Stimulated activated memory B cell treated with anti-CD40 and anti-IgM and Interleukin-4, amounts not matched to agents 10 μg/mL and 1 μg/mL and 100 μg/mL, for 72 hours (primary cell): ENCODE results near the gene FANCC.
"Not testable (repeated sequence)": the region's sequence is repeated elsewhere in the genome, so short reads cannot be mapped to it uniquely, and the experiment has no call there.

Source experiments
- ATAC-seq: fragments of 150-1000 bp; cut with Tn5 transposase; 2 replicates; pipeline ENCODE4 v1.10.0; 2021
- H3K27ac Mint-ChIP-seq: one replicate; pipeline ENCODE4 v1.8.0; 2022; ENCODE audit warnings: mild to moderate bottlenecking, mixed read lengths
- H3K27me3 Mint-ChIP-seq: one replicate; pipeline ENCODE4 v1.8.0; 2022; ENCODE audit warnings: mixed read lengths
- H3K36me3 Mint-ChIP-seq: one replicate; pipeline ENCODE4 v1.8.0; 2022; ENCODE audit warnings: mixed read lengths
- H3K4me1 Mint-ChIP-seq: one replicate; pipeline ENCODE4 v1.8.0; 2022; ENCODE audit warnings: mixed read lengths
- H3K4me3 Mint-ChIP-seq: one replicate; pipeline ENCODE4 v1.8.0; 2022; ENCODE audit warnings: mild to moderate bottlenecking, moderate library complexity, mixed read lengths
- H3K9me3 Mint-ChIP-seq: one replicate; pipeline ENCODE4 v1.8.0; 2022; ENCODE audit warnings: mixed read lengths

FANCC gene

GRCh38 chr9:95207403-95207802 lies 110.1 kb downstream of the FANCC start:
- peaks cover 6% of the 10 kb centered on the region for H3K36me3 Mint-ChIP-seq
- no peaks in the 10 kb centered on the region for H3K4me1 Mint-ChIP-seq
- H3K9me3 Mint-ChIP-seq = no peaks in the 10 kb centered on the region
- no peak for ATAC-seq
- H3K27ac Mint-ChIP-seq = no peak overlapping the region
- H3K27me3 Mint-ChIP-seq = no peaks in the 10 kb centered on the region
- H3K4me3 Mint-ChIP-seq = no peak overlapping the region

DNA sequence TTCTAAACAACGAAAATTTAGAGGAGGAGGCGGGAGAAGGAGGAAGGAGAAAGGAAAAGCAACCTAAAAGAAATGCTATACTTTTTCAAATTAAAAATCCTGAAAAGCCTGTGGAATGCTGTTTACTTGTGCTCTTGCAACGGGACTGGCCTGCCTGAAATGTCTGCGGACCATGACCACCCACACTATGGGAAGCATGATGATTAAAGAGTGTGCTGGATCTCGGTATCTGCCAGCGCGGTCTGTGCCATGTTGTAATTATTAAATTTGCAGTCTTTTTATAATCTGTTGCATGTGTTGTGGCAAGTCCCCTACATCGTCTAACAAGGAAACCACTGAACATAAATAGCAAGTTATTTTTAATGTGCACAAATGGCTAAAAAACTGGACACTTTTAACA lies 111.4 kb downstream of the FANCC start:
- Mint-ChIP-seq H3K4me1 (no peaks in the 10 kb centered on the region), H3K27ac (no peak overlapping the region), H3K36me3 (peaks cover 6% of the 10 kb centered on the region), H3K4me3 (no peak overlapping the region), H3K27me3 (no peaks in the 10 kb centered on the region), H3K9me3 (no peaks in the 10 kb centered on the region)
- ATAC-seq = no peak

DNA sequence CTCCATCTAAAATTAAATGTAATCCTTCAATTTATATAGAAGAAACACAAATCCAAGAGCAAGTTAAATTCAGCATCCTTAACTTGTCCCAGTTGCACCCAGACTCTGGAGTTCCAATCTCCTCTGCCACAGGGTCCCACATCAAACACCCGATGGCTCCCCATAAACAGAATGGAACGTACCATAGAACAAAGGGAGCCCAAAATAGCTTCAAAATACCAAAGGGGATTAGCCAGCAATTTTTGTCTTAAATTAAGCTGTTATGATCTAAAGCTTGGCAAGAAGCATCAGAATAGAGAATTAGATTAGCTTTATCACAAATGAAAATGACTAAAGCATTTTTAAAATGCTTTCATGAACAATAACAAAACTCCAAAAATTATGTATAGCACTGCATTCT lies 112.8 kb downstream of the FANCC start:
- H3K4me3 Mint-ChIP-seq = no peak overlapping the region
- H3K27ac Mint-ChIP-seq = no peak overlapping the region
- no peaks in the 10 kb centered on the region for H3K27me3 Mint-ChIP-seq
- H3K9me3 Mint-ChIP-seq = no peaks in the 10 kb centered on the region
- H3K4me1 Mint-ChIP-seq = no peaks in the 10 kb centered on the region
- H3K36me3 Mint-ChIP-seq = peaks cover 6% of the 10 kb centered on the region
- ATAC-seq = no peak

DNA sequence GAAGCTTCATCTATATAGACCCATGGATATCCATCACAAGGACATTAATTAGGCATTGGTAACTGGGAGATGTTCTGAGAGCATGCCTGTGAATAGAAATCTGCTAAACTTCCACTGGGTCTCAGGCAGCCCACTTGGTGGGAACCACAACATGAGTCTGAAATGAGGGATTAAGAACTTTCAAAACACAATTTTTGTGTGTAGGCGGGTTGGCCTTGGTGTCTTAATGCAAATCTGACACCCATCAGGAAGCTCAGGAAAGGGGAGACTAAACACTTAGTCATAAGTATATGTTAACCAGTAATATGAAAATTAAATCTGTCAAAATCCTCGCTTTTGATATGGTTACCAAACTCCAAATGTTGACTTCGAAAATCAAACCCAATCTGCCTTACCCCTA lies 113.2 kb downstream of the FANCC start:
- Mint-ChIP-seq H3K9me3 (no peaks in the 10 kb centered on the region), H3K36me3 (peaks cover 8% of the 10 kb centered on the region)

DNA sequence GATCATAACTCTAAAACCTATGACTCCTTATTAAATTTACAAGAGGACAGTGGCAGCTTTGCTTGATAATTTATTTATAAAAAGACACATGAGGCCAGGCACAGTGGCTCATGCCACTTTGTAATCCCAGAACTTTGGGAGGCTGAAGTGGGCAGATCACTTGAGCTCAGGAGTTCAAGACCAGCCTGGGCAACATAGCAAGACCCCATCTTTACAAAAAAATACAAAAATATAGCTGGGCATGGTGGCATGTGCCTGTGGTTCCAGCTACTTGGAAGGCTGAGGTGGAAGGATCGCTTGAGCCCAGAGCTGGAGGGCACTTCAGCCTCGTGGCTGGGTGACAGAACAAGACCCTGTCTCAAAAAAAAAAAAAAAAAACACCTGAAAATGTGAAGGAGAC lies 114.5 kb downstream of the FANCC start:
- H3K36me3 Mint-ChIP-seq, H3K27ac Mint-ChIP-seq, H3K9me3 Mint-ChIP-seq, ATAC-seq, H3K27me3 Mint-ChIP-seq, H3K4me1 Mint-ChIP-seq, H3K4me3 Mint-ChIP-seq: not testable (repeated sequence)

More for the DNA sequence above, 113.2 kb downstream of the FANCC start:
- Mint-ChIP-seq H3K4me3 (no peak overlapping the region), H3K27ac (no peak overlapping the region), H3K4me1 (no peaks in the 10 kb centered on the region), H3K27me3 (no peaks in the 10 kb centered on the region)
- no peak for ATAC-seq

DNA sequence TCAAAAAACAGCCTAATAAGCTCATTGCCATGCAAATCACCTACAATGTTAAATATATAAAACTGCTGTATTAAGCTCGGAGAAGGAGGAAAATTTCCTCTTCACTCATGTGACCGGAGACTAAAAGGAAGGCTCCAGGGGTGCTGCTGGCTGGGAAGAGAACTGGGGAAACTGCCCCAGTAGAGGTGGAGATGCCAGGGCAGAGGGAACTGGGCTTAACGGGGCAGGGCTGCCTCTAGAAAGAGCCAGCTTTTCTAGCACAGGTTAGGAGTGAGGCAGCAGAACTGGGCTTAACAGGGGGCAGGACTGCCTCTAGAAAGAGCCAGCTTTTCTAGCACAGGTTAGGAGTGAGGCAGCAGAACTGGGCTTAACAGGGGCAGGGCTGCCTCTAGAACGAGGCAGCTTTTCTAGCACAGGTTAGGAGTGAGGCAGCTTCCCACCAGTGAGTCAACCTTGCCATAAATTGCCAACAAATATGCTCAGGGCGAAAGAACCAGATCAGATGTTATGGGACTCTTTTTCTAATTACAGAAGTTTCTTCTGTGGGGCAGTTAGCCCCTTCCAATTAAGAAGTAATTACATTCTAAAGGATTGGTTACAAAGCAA lies 115.3 kb downstream of the FANCC start:
- Mint-ChIP-seq H3K4me3 (no peak overlapping the region), H3K4me1 (no peaks in the 10 kb centered on the region), H3K9me3 (no peaks in the 10 kb centered on the region), H3K36me3 (peaks cover 5% of the 10 kb centered on the region), H3K27ac (no peak overlapping the region), H3K27me3 (no peaks in the 10 kb centered on the region)
- no peak for ATAC-seq

- no peaks in the 10 kb centered on the region for H3K9me3 Mint-ChIP-seq
- no peak overlapping the region for H3K4me3 Mint-ChIP-seq
- peaks cover 5% of the 10 kb centered on the region for H3K36me3 Mint-ChIP-seq
- ATAC-seq = no peak
- H3K4me1 Mint-ChIP-seq = no peaks in the 10 kb centered on the region
- H3K27ac Mint-ChIP-seq = no peak overlapping the region
- H3K27me3 Mint-ChIP-seq = no peaks in the 10 kb centered on the region
These were observed 116.3 kb downstream of the FANCC start for GRCh38 chr9:95201206-95201605.

DNA sequence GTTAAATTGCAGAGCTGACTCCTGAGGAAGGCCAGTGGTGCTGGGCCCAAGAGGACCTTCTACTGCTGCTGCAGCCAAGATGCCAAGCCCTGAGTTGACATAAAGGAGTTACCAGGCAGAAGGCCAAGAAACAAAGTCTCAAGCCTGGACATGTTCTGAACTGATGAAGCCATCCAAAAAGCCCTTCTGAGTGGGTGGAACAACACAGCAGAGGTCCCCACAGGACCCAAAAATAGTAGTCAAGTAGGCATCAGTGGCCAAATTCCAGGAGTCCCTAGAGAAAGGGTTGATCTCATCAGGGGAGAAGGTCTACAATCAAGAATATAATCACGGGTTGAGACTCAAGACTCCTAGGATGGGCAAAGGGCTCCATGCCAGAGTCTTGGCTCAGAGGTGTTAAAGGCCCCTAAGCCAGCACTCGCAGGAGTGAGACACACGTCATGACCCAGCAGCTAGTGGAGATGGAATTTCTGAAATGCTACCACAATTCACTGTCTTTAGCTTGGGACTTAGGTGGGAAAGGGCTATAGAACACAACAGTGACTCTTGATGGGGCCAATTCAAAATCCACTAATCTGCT lies 119.7 kb downstream of the FANCC start:
- Mint-ChIP-seq H3K4me3 (no peak overlapping the region), H3K9me3 (peaks cover 3% of the 10 kb centered on the region), H3K27me3 (no peaks in the 10 kb centered on the region), H3K27ac (no peak overlapping the region), H3K4me1 (no peaks in the 10 kb centered on the region), H3K36me3 (peaks cover 11% of the 10 kb centered on the region)
- no peak for ATAC-seq

DNA sequence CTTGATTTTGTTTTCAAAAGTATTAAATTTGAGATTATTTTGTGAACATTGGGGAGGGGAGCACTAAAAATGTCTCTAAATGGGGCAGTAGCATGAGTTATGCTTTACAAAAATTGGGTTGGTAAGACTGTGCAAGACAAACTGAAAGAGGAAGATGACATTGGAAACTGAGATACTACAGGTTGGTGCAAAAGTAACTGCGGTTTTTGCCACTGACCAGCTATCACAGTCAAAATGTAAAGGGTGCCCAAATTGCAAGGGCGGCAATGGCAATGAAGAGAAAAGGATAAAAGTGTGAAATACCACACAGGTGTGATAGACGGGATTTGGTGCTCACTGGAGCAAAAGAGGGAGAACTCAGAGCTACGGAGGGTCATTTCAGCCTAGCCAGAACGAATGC lies 124.0 kb downstream of the FANCC start:
- Mint-ChIP-seq H3K27ac (no peak overlapping the region), H3K9me3 (peaks cover 3% of the 10 kb centered on the region), H3K27me3 (no peaks in the 10 kb centered on the region), H3K36me3 (peaks cover 11% of the 10 kb centered on the region), H3K4me3 (no peak overlapping the region), H3K4me1 (peaks cover 17% of the 10 kb centered on the region)
- no peak for ATAC-seq

DNA sequence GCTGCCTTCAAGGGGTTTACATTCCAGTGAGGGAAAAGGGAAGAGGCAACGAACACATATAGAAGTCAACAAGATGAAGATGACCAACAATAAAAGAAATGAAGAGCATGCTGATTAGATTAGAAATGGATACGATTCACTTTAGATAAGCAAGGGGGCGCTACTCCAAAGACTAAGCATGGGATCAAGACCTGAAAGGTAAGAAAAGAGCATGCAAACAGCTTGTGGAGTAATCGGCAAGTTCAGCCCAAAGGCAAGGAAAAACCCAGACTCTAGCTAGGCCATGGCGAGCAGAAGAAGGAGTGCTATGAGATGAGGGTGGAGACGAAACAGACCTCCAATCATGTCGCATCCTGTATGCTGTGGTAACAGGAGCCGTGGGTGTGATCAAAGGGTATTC lies 124.4 kb downstream of the FANCC start:
- Mint-ChIP-seq H3K9me3 (peaks cover 3% of the 10 kb centered on the region), H3K27me3 (no peaks in the 10 kb centered on the region), H3K4me1 (peaks cover 19% of the 10 kb centered on the region), H3K4me3 (no peak overlapping the region), H3K27ac (no peak overlapping the region), H3K36me3 (peaks cover 11% of the 10 kb centered on the region)
- ATAC-seq = no peak

DNA sequence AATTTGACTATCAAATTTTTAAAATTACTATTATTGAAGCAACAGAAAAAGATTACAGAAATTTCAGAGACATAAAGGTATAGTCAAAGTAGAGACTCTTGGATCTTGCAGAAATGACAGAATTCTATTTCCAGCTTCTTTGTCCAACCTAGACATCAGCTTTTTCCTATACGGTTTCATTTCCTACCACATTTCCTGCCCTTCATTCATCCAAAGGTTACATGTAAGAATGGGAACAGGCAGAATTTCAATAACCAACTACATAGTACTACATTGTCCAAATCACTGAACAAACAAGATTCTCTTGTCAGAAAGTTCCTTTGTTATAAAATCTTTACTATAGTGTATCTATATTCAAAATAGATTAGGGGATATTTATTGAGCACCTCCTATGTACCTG lies 124.9 kb downstream of the FANCC start:
- Mint-ChIP-seq H3K9me3 (peaks cover 3% of the 10 kb centered on the region), H3K4me3 (no peak overlapping the region), H3K27ac (no peak overlapping the region), H3K36me3 (peaks cover 11% of the 10 kb centered on the region), H3K27me3 (no peaks in the 10 kb centered on the region), H3K4me1 (peaks cover 19% of the 10 kb centered on the region)
- ATAC-seq = no peak

DNA sequence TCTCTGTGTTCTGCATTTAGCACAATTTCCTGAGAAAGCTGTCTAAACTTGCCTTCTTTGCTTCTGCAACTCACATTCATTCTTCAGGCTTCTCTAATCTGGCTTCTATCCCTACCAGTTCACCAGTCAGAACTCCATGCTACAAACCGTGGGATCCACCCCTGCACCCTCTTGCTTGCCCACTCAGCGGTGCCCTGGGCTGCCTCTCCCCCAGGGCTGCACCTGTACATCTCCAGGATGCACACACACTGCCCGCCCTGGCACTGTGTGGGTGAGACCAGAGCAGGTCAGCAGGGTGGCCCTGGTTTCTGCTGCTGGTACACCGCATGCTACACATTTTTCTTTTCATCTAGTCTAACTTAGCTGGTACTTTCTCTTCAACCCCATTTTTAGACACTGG lies 127.1 kb downstream of the FANCC start:
- H3K27ac Mint-ChIP-seq = no peak overlapping the region
- H3K9me3 Mint-ChIP-seq = peaks cover 3% of the 10 kb centered on the region
- no peaks in the 10 kb centered on the region for H3K27me3 Mint-ChIP-seq
- no peak overlapping the region for H3K4me3 Mint-ChIP-seq
- H3K36me3 Mint-ChIP-seq = peaks cover 11% of the 10 kb centered on the region
- H3K4me1 Mint-ChIP-seq = peaks cover 19% of the 10 kb centered on the region
- ATAC-seq = no peak

GRCh38 chr9:95189251-95190098 lies 128.0 kb downstream of the FANCC start:
- H3K27me3 Mint-ChIP-seq = no peaks in the 10 kb centered on the region
- H3K4me3 Mint-ChIP-seq = no peak overlapping the region
- H3K4me1 Mint-ChIP-seq = peaks cover 19% of the 10 kb centered on the region
- no peak for ATAC-seq
- H3K9me3 Mint-ChIP-seq = peaks cover 3% of the 10 kb centered on the region
- H3K36me3 Mint-ChIP-seq = peaks cover 11% of the 10 kb centered on the region
- no peak overlapping the region for H3K27ac Mint-ChIP-seq

DNA sequence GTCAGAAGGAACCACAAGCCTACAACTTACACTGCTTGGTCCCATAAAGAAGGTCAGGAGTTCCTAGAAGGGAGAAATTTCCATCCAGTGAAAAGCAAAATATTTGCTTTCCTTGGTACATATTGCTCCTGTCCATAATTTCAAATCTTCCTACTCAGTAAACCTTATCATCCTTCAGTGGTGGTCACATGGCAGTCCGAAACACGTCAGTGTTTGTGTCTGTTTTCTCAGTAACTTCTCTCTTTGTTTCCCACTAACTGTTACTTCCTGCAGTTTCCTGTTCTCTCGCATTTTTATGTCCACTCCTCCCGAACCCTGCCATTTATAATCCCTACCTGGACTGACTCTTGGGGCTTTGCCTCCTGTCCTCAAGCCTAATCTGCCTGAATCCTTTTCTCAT lies 129.1 kb downstream of the FANCC start:
- no peak overlapping the region for H3K4me3 Mint-ChIP-seq
- H3K27me3 Mint-ChIP-seq = no peaks in the 10 kb centered on the region
- H3K36me3 Mint-ChIP-seq = peaks cover 8% of the 10 kb centered on the region
- H3K9me3 Mint-ChIP-seq = peaks cover 3% of the 10 kb centered on the region
- no peak for ATAC-seq
- no peak overlapping the region for H3K27ac Mint-ChIP-seq
- peaks cover 19% of the 10 kb centered on the region for H3K4me1 Mint-ChIP-seq

DNA sequence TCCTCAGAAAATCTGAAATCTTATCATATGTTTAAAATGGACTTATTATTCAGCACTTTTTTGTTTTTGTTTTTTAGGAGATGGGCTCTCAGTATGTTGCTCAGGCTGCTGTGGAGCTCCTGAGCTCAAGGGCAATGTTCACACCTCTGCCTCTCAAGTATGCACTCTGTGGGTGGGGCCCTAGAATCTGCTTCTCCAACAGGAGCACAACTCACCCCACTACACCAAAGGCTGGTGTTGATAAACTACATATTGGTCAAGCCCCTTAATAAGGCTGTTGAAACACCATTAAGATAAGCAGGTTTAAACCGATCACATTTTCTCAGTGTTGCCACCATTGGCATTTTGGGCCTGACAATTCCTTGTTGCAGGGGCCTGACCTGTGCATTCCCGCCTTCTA lies 131.6 kb downstream of the FANCC start:
- peaks cover 13% of the 10 kb centered on the region for H3K4me1 Mint-ChIP-seq
- H3K27ac Mint-ChIP-seq = no peak overlapping the region
- no peak for ATAC-seq
- no peaks in the 10 kb centered on the region for H3K27me3 Mint-ChIP-seq
- no peak overlapping the region for H3K4me3 Mint-ChIP-seq
- no peaks in the 10 kb centered on the region for H3K36me3 Mint-ChIP-seq
- no peaks in the 10 kb centered on the region for H3K9me3 Mint-ChIP-seq
